ENCODE measurements around the gene SDK2.

Gene SDK2

GRCh38 chr17:73551759-73552158 lies 92.5 kb downstream of the SDK2 start:
- DNase-seq = no peak

GRCh38 chr17:73551144-73551543 lies 93.1 kb downstream of the SDK2 start:
- DNase-seq = no peak

GRCh38 chr17:73550556-73550955 lies 93.7 kb downstream of the SDK2 start:
- DNase-seq = no peak

GRCh38 chr17:73549841-73550430 lies 94.3 kb downstream of the SDK2 start:
- DNase-seq = no peak

GRCh38 chr17:73548620-73549311 lies 95.5 kb downstream of the SDK2 start:
- DNase-seq = no peak

- no peak for DNase-seq
These were observed 96.5 kb downstream of the SDK2 start for GRCh38 chr17:73547790-73548189.

GRCh38 chr17:73546770-73547536 lies 97.3 kb downstream of the SDK2 start:
- DNase-seq = peak; percentile 12

GRCh38 chr17:73546114-73546513 lies 98.1 kb downstream of the SDK2 start:
- no peak for DNase-seq

- no peak for DNase-seq
These were observed 98.9 kb downstream of the SDK2 start for GRCh38 chr17:73545109-73546032.

- DNase-seq = no peak
These were observed 99.9 kb downstream of the SDK2 start for GRCh38 chr17:73544333-73544732.

GRCh38 chr17:73542323-73542722 lies 101.9 kb downstream of the SDK2 start:
- no peak for DNase-seq

GRCh38 chr17:73541561-73541981 lies 102.7 kb downstream of the SDK2 start:
- DNase-seq = no peak

GRCh38 chr17:73541111-73541510 lies 103.1 kb downstream of the SDK2 start:
- DNase-seq = no peak

GRCh38 chr17:73539166-73539565 lies 105.1 kb downstream of the SDK2 start:
- no peak for DNase-seq

GRCh38 chr17:73538445-73538844 lies 105.8 kb downstream of the SDK2 start:
- DNase-seq = no peak

GRCh38 chr17:73536700-73537605 lies 107.3 kb downstream of the SDK2 start:
- DNase-seq = no peak

- no peak for DNase-seq
These were observed 108.5 kb downstream of the SDK2 start for GRCh38 chr17:73535746-73536145.

GRCh38 chr17:73534209-73534909 lies 109.9 kb downstream of the SDK2 start:
- DNase-seq = no peak

- DNase-seq = no peak
These were observed 110.5 kb downstream of the SDK2 start for GRCh38 chr17:73533781-73534180.

- no peak for DNase-seq
These were observed 111.1 kb downstream of the SDK2 start for GRCh38 chr17:73533127-73533526.

GRCh38 chr17:73532421-73532901 lies 111.8 kb downstream of the SDK2 start:
- no peak for DNase-seq

All from activated CD4-positive, alpha-beta T cell treated with anti-CD3 and anti-CD28 coated beads, Interleukin-2, Interleukin-6, amounts not matched to agents 100 ng/mL and 50 ng/mL, durations not matched to agents 16 hours and 8 hours (primary cell).